GM21825 (cell line): ENCODE data around the gene KREMEN1.
"Not testable (repeated sequence)": the region's sequence is repeated elsewhere in the genome, so short reads cannot be mapped to it uniquely, and the experiment has no call there.

Experiments used
- ATAC-seq: cut with Tn5 transposase; IDR thresholded peaks from one replicate; pipeline ENCODE4 v1.9.1; 2021; ENCODE audit warnings: mild to moderate bottlenecking, moderate library complexity; ENCODE audit not compliant: unreplicated experiment

The KREMEN1 gene

GRCh38 chr22:29102300-29102699, 29.5 kb downstream of the KREMEN1 start:
- ATAC-seq: no peak

- no peak for ATAC-seq
These were observed 30.3 kb downstream of the KREMEN1 start for GRCh38 chr22:29103121-29103520.

GRCh38 chr22:29105468-29105867, 32.6 kb downstream of the KREMEN1 start:
- no peak for ATAC-seq

GRCh38 chr22:29106839-29107238, 34.0 kb downstream of the KREMEN1 start:
- ATAC-seq: no peak

- ATAC-seq: no peak
These were observed 35.3 kb downstream of the KREMEN1 start for GRCh38 chr22:29108137-29108536.

GRCh38 chr22:29109822-29110221, 37.0 kb downstream of the KREMEN1 start:
- ATAC-seq: no peak

- no peak for ATAC-seq
These were observed 38.1 kb downstream of the KREMEN1 start for GRCh38 chr22:29110946-29111345.

- no peak for ATAC-seq
These were observed 39.3 kb downstream of the KREMEN1 start for GRCh38 chr22:29112121-29112520.

- ATAC-seq: no peak
These were observed 39.8 kb downstream of the KREMEN1 start for GRCh38 chr22:29112681-29113080.

- ATAC-seq: no peak
These were observed 40.5 kb downstream of the KREMEN1 start for GRCh38 chr22:29113319-29113718.

- ATAC-seq: no peak
These were observed 41.6 kb downstream of the KREMEN1 start for GRCh38 chr22:29114392-29114791.

GRCh38 chr22:29115682-29116288, 43.0 kb downstream of the KREMEN1 start:
- ATAC-seq: no peak

GRCh38 chr22:29116397-29117123, 43.7 kb downstream of the KREMEN1 start:
- no peak for ATAC-seq

GRCh38 chr22:29117799-29118477, 45.1 kb downstream of the KREMEN1 start:
- no peak for ATAC-seq

GRCh38 chr22:29120098-29120912, 47.5 kb downstream of the KREMEN1 start:
- ATAC-seq: not testable (repeated sequence)

GRCh38 chr22:29121124-29121523, 48.3 kb downstream of the KREMEN1 start:
- no peak for ATAC-seq

GRCh38 chr22:29122041-29122440, 49.2 kb downstream of the KREMEN1 start:
- ATAC-seq: no peak

GRCh38 chr22:29124777-29125442, 52.1 kb downstream of the KREMEN1 start:
- ATAC-seq: no peak

GRCh38 chr22:29125443-29125778, 52.6 kb downstream of the KREMEN1 start:
- ATAC-seq: no peak

GRCh38 chr22:29125844-29126243, 53.0 kb downstream of the KREMEN1 start:
- no peak for ATAC-seq
